ENCODE results near the gene ERICH4. TPM values are rescaled to one million over a fixed set of nuclear protein-coding genes. Genes with fewer than 3 reads are reported as not detected.

The ERICH4 gene
- total and polyA plus RNA-seq, 12 donors = 0.10 to 0.37 TPM; not detected in 10

DNA sequence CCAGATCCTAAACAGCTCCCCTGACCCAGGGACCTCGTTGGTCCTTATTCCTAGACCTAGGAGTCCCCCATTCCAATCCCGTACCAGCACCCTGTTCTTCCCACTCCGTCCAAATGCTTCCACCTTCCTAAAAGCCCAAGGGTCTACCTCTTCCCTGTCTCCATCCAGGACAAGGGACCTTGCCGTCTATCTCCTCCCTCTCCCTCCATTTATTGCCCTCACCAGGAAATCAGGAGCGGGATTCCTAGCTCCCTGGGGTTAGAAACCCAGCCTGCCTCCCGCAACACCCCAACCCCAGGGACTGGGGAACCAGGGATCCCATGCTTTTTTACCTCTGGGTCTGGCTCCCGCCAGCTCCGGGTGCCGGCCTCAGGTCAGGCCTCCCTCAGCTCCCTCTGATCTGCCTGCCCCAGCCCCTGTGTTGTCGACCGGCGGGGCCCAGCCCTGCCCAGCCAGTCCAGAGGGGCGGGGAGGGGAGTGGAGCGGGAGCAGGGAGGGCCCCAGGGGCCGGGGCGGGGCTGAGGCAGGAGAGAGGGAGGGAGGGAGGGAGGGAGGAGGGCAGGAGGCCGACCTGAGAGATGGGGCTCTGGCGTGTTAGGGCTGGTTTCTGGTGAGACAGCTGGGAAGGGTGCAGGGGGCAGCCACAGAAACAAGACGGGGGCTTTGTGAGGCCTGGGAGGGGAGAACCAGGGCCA is 15.9 kb upstream of the ERICH4 start, which contains the start of gene B3GNT8:
TSS of gene B3GNT8 (minus strand) at position 423 of the 695 bp plus-strand sequence. CDS start 596 bp downstream, outside the sequence.
- peaks cover 0 to 62% (median 12%) of the 10 kb centered on the region in 9 donors for H3K36me3 ChIP-seq

DNA sequence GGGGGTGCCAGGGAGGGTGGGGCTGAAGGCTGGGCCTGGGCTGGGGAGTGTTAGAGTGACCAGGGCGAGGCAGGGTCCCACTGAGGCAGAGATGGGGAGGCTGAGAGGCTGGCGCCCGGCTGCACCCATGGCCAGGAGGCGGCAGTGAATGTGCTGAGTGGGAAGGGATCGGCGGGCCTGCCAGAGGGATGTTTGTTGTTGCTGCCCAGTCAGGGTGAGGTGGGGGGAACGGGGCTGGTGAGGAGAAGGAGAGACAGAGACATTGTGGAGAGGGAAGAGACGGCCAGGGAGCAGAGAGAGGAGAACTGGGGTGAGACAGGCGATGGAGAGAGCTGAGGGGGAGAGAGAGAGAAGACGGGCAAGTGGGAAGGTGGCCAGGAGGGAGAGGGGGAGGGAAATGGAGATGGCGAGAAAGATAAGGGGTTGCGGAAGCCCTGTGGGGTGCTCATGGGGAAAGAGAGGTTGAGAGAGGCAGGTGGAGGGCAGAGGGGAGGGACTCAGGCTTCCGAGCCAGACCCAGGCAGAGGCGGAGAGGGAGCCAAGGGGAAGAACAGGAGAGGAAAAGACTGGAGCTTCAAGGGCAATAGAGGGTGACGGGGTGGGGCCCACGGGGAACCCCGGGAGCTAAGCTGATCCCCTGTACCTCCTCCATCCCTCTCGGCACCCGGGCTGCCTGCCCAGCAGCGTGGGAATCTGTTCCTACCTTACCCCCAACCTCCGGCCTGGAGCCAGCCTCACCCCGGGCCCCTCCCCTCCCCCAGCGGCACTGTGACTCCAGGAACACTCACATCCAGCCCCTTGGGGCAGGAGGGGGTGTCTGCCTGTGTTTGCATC is 15.1 kb upstream of the ERICH4 start:
- no peaks in the 10 kb centered on the region for H3K27me3 ChIP-seq
- H3K36me3 ChIP-seq = peaks cover 0 to 58% (median 6%) of the 10 kb centered on the region in 9 donors
- ATAC-seq (peak; percentile 8 to 48 (median 20)), DNase-seq (peak in 1 of 2 donors; percentile 44)
- H3K4me3 ChIP-seq = peak overlapping the region; percentile 16 to 73 (median 61)
- H3K9me3 ChIP-seq = no peaks in the 10 kb centered on the region
- peaks cover 13 to 87% (median 62%) of the 10 kb centered on the region in 9 donors for H3K4me1 ChIP-seq
- intact Hi-C loops (cut with DNase I) = loop anchor here in 3 of 10 donors (1.0 to 5.0 kb wide), 4 partner anchors 65 to 121 kb away; partner anchors contain the start of gene CCDC97 (in 1 of the 3)
- H3K27ac ChIP-seq = peak overlapping the region; percentile 69 to 94 (median 90)
- WGBS, 2 donors = 1 to 3% methylated on average over 23 of the region's 23 CpGs
- TF ChIP-seq, protein P1, sequence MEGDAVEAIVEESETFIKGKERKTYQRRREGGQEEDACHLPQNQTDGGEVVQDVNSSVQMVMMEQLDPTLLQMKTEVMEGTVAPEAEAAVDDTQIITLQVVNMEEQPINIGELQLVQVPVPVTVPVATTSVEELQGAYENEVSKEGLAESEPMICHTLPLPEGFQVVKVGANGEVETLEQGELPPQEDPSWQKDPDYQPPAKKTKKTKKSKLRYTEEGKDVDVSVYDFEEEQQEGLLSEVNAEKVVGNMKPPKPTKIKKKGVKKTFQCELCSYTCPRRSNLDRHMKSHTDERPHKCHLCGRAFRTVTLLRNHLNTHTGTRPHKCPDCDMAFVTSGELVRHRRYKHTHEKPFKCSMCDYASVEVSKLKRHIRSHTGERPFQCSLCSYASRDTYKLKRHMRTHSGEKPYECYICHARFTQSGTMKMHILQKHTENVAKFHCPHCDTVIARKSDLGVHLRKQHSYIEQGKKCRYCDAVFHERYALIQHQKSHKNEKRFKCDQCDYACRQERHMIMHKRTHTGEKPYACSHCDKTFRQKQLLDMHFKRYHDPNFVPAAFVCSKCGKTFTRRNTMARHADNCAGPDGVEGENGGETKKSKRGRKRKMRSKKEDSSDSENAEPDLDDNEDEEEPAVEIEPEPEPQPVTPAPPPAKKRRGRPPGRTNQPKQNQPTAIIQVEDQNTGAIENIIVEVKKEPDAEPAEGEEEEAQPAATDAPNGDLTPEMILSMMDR (IDR thresholded peaks at IDR 0.05) = peak in 2 of 9 donors; percentile 12 to 31

More for the DNA sequence above, 15.9 kb upstream of the ERICH4 start, which contains the start of gene B3GNT8:
- DNase-seq (peak; percentile 89 to 90), ATAC-seq (peak; percentile 84 to 89 (median 86))
- Histone ChIP-seq H3K27ac (peak within 1 kb of the TSS; percentile 69 to 94 (median 90)), H3K4me1 (peaks cover 12 to 93% (median 63%) of the 10 kb centered on the region in 9 donors), H3K9me3 (no peaks in the 10 kb centered on the region), H3K27me3 (no peaks in the 10 kb centered on the region), H3K4me3 (peak within 1 kb of the TSS; percentile 16 to 73 (median 61))
- TF ChIP-seq, protein P1 (IDR thresholded peaks at IDR 0.05) = no peak
- intact Hi-C loops (cut with DNase I) = loop anchor here in 3 of 10 donors (5.0 kb wide), 3 partner anchors 105 to 120 kb away; partner anchors contain the start of gene CCDC97 (in 1 of the 3)
- WGBS, 2 donors = 1 to 6% methylated on average over 18 to 19 of the region's 19 CpGs

DNA sequence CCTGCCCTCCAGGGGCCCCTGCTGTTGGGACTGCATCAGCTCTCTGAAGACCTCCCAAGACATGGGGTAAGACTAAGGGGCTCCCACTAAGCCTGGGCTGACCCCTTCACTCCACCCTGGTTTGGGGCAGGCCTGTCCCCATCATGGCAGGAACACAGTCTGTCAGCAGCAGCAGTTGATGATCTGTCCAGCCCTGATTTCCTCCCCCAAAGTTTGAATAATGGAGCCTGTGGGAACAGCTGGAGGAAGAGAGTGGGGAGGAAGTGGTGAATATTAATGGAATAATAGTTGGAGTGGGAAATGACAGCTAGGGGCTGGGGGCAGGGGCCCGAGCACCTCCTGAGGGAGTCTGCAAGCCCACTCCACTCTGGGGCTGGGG is 14.5 kb upstream of the ERICH4 start:
- H3K36me3 ChIP-seq = peaks cover 0 to 58% (median 0%) of the 10 kb centered on the region in 9 donors
- TF ChIP-seq, protein P1 (IDR thresholded peaks at IDR 0.05) = no peak
- H3K9me3 ChIP-seq = no peaks in the 10 kb centered on the region
- no peak for DNase-seq
- intact Hi-C loops (cut with DNase I) = loop anchor here in 3 of 10 donors (1.0 to 5.0 kb wide), 4 partner anchors 65 to 121 kb away; partner anchors contain the start of gene CCDC97 (in 1 of the 3)
- 48 to 67% methylated on average over 1 of the region's 1 CpG for WGBS, 2 donors
- no peaks in the 10 kb centered on the region for H3K27me3 ChIP-seq
- peaks cover 17 to 90% (median 62%) of the 10 kb centered on the region in 9 donors for H3K4me1 ChIP-seq
- peak overlapping the region; percentile 69 to 94 (median 90) for H3K27ac ChIP-seq
- H3K4me3 ChIP-seq = peak overlapping the region in 9 of 10 donors; percentile 46 to 73 (median 64)
- no peak for ATAC-seq
